Astrocyte (in vitro differentiated cells and primary cell): ENCODE results near the gene KCNH6. TPM values are rescaled to one million over a fixed set of nuclear protein-coding genes. Genes with fewer than 3 reads are reported as not detected.

Experiments used
- DNase-seq: peaks from one replicate; pipeline ENCODE4 v3.0.0-alpha.2; 2010; ENCODE audit warnings: low read depth
- FAIRE-seq: peaks from 2 replicates; lab custom pipeline; 2011; peaks lifted over from hg19 to GRCh38; lab: Jason Lieb, UNC
- H2AFZ ChIP-seq: 2 replicates; pipeline ENCODE4 v1.6.0; 2012; ENCODE audit warnings: low read depth, low read length, inconsistent platforms
- H3K27ac ChIP-seq: 2 replicates; pipeline ENCODE4 v1.5.1; 2011; ENCODE audit warnings: low read depth, low read length, inconsistent platforms
- H3K27me3 ChIP-seq: 2 replicates; pipeline ENCODE4 v1.6.0; 2011; ENCODE audit warnings: low read length, inconsistent platforms; ENCODE audit not compliant: insufficient read depth
- H3K36me3 ChIP-seq: 2 replicates; pipeline ENCODE4 v1.5.1; 2011; ENCODE audit warnings: low read length, inconsistent platforms; ENCODE audit not compliant: insufficient read depth
- H3K4me1 ChIP-seq: 2 replicates; pipeline ENCODE4 v1.5.1; 2011; ENCODE audit warnings: low read length, inconsistent platforms; ENCODE audit not compliant: insufficient read depth
- H3K4me2 ChIP-seq: 2 replicates; pipeline ENCODE4 v1.6.0; 2012; ENCODE audit warnings: low read length, inconsistent platforms
- H3K4me3 ChIP-seq: 2 replicates; pipeline ENCODE4 v1.5.1; 2011; ENCODE audit warnings: low read depth, mild to moderate bottlenecking, low read length, inconsistent platforms; ENCODE audit not compliant: insufficient read depth
- H3K79me2 ChIP-seq: 2 replicates; pipeline ENCODE4 v1.6.0; 2012; ENCODE audit warnings: mild to moderate bottlenecking, low read length, inconsistent platforms; ENCODE audit not compliant: insufficient read depth
- H3K9ac ChIP-seq: 2 replicates; pipeline ENCODE4 v1.6.0; 2012; ENCODE audit warnings: mild to moderate bottlenecking, low read length, inconsistent platforms
- H3K9me3 ChIP-seq: 2 replicates; pipeline ENCODE4 v1.5.1; 2012; ENCODE audit warnings: low read depth, mild to moderate bottlenecking, low read length, inconsistent platforms; ENCODE audit not compliant: insufficient read depth
- H4K20me1 ChIP-seq: 2 replicates; pipeline ENCODE4 v1.6.0; 2012; ENCODE audit warnings: low read length, inconsistent platforms; ENCODE audit not compliant: insufficient read depth
- H3K27ac Mint-ChIP-seq: one replicate; pipeline ENCODE4 v1.8.0; 2021; ENCODE audit warnings: mild to moderate bottlenecking, mixed read lengths; ENCODE audit not compliant: unreplicated experiment
- H3K27me3 Mint-ChIP-seq: one replicate; pipeline ENCODE4 v1.8.0; 2021; ENCODE audit warnings: low read depth, mixed read lengths; ENCODE audit not compliant: unreplicated experiment
- H3K36me3 Mint-ChIP-seq: one replicate; pipeline ENCODE4 v1.8.0; 2021; ENCODE audit warnings: low read depth, mixed read lengths; ENCODE audit not compliant: unreplicated experiment
- H3K4me1 Mint-ChIP-seq: one replicate; pipeline ENCODE4 v1.8.0; 2021; ENCODE audit warnings: low read depth, mixed read lengths; ENCODE audit not compliant: unreplicated experiment
- H3K4me3 Mint-ChIP-seq: one replicate; pipeline ENCODE4 v1.8.0; 2021; ENCODE audit warnings: mild to moderate bottlenecking, moderate library complexity, mixed read lengths; ENCODE audit not compliant: unreplicated experiment
- H3K9me3 Mint-ChIP-seq: one replicate; pipeline ENCODE4 v1.8.0; 2021; ENCODE audit warnings: mild to moderate bottlenecking, mixed read lengths; ENCODE audit not compliant: unreplicated experiment
- EZH2 ChIP-seq: IDR thresholded peaks from 2 replicates; pipeline ENCODE4 v1.6.1; 2012; ENCODE audit warnings: mild to moderate bottlenecking, low read length, inconsistent platforms; ENCODE audit not compliant: insufficient read depth
- total RNA-seq: library from RNA; stranded (reverse); gene quantifications from 2 replicates; pipeline ENCODE4 v1.2.1, GENCODE V29; 2021
- TF ChIP-seq, protein P1 (sequence below): IDR thresholded peaks from 2 replicates; pipeline ENCODE4 v1.5.1; 2011; ENCODE audit warnings: low read depth, mild to moderate bottlenecking, inconsistent platforms, low read length, moderate library complexity; ENCODE audit not compliant: insufficient read depth

KCNH6 gene
- total RNA-seq, 1 donor from 2014 or later: not detected

DNA sequence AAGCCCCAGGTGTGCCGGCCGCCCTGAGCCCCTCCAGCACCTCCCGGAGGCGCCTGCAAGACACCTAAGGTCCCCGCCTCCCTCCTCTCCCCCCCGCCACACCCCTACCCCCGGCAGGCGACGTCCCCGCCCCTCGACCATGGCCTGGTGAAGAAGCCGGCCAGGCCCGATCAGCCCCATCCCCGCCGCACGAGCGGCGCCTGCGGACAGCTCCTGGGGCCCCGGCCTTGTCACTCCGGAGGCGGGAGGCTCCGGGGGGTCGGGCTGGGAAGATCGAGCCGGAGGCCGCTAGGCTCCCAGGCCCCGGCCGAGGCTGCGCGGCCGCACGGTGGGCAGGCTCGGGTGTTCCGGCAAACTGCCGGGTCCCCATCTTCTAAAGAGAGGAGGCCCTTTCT, 46.7 kb upstream of the KCNH6 start:
- DNase-seq (no peak), FAIRE-seq (no peak)
- Mint-ChIP-seq H3K9me3 (peaks cover 2% of the 10 kb centered on the region), H3K4me1 (no peaks in the 10 kb centered on the region), H3K4me3 (peak overlapping the region; percentile 77), H3K27ac (no peak overlapping the region), H3K36me3 (no peaks in the 10 kb centered on the region), H3K27me3 (peaks cover 43% of the 10 kb centered on the region)
- peaks cover 8% of the 10 kb centered on the region for H3K27me3 ChIP-seq
- H3K4me3 ChIP-seq: peak overlapping the region; percentile 46
- H3K27ac ChIP-seq: no peak overlapping the region
- no peaks in the 10 kb centered on the region for H3K9me3 ChIP-seq
- peak overlapping the region; percentile 86 for H3K4me2 ChIP-seq
- H4K20me1 ChIP-seq: peaks cover 3% of the 10 kb centered on the region
- no peaks in the 10 kb centered on the region for H3K36me3 ChIP-seq
- no peaks in the 10 kb centered on the region for H3K79me2 ChIP-seq
- TF ChIP-seq EZH2: peak; percentile 46
- TF ChIP-seq, protein P1, sequence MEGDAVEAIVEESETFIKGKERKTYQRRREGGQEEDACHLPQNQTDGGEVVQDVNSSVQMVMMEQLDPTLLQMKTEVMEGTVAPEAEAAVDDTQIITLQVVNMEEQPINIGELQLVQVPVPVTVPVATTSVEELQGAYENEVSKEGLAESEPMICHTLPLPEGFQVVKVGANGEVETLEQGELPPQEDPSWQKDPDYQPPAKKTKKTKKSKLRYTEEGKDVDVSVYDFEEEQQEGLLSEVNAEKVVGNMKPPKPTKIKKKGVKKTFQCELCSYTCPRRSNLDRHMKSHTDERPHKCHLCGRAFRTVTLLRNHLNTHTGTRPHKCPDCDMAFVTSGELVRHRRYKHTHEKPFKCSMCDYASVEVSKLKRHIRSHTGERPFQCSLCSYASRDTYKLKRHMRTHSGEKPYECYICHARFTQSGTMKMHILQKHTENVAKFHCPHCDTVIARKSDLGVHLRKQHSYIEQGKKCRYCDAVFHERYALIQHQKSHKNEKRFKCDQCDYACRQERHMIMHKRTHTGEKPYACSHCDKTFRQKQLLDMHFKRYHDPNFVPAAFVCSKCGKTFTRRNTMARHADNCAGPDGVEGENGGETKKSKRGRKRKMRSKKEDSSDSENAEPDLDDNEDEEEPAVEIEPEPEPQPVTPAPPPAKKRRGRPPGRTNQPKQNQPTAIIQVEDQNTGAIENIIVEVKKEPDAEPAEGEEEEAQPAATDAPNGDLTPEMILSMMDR: no peak
- H3K9ac ChIP-seq: no peak overlapping the region
- peaks cover 24% of the 10 kb centered on the region for H3K4me1 ChIP-seq
- H2AFZ ChIP-seq: peak overlapping the region; percentile 80

DNA sequence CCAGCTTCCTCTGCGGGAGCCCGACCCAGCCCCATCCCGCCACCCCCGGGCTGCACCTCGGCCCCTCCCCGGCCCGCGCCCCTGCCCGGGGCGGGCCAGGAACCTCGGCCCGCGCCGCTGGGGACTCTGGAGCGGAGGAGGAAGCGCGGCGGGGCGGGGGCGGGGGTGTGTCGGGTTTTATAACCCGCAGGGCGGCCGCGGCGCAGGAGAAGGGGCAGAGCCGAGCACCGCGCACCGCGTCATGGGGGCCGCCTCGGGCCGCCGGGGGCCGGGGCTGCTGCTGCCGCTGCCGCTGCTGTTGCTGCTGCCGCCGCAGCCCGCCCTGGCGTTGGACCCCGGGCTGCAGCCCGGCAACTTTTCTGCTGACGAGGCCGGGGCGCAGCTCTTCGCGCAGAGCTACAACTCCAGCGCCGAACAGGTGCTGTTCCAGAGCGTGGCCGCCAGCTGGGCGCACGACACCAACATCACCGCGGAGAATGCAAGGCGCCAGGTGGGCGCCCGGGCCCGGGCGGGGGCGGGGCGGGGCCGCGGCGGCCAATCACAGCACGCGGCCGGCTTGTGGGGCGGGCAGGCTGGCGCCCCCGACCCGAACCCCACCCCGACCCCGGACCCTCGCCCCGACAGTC, 46.2 kb upstream of the KCNH6 start, which contains the start of gene ACE:
Gene ACE, plus strand, starts transcription at position 208 of the 626 bp plus-strand sequence. Its CDS starts 34 bp downstream, at position 242.
- Histone ChIP-seq H3K27me3 (peaks cover 8% of the 10 kb centered on the region), H3K79me2 (no peaks in the 10 kb centered on the region), H3K9me3 (no peaks in the 10 kb centered on the region), H3K9ac (no peak within 1 kb of the TSS), H3K4me1 (peaks cover 24% of the 10 kb centered on the region), H3K4me2 (peak within 1 kb of the TSS; percentile 86), H2AFZ (peak within 1 kb of the TSS; percentile 80), H3K36me3 (no peaks in the 10 kb centered on the region), H3K27ac (no peak within 1 kb of the TSS), H3K4me3 (peak within 1 kb of the TSS; percentile 46), H4K20me1 (peaks cover 3% of the 10 kb centered on the region)
- Mint-ChIP-seq H3K36me3 (no peaks in the 10 kb centered on the region), H3K27me3 (peaks cover 39% of the 10 kb centered on the region), H3K27ac (no peak within 1 kb of the TSS), H3K4me1 (no peaks in the 10 kb centered on the region), H3K4me3 (peak within 1 kb of the TSS; percentile 85), H3K9me3 (peaks cover 2% of the 10 kb centered on the region)
- TF ChIP-seq, protein P1: no peak
- TF ChIP-seq EZH2: peak; percentile 33
- FAIRE-seq (no peak), DNase-seq (peak; percentile 16)
